ENCODE measurements around the gene CSRNP2.

DNA sequence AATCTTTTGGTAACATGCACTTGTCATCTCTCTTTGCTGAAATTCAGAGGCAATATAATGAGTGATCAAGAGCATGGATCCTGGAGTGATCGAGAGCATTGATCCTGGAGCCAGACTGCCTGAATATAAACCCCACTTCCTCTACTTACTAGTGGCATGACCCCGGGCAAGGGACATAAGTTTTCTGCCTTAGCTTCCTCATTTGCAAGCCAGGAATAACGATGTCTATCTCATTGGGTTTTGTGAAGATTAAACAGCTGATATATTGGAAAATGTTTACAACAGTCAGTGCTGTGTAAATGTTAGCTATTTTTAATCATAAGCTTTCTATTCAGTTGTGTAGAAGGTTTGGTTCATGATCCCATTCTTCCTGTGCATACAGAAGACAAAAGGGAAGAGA, 2.4 kb upstream of the CSRNP2 start:
- TF ChIP-seq, protein P1, sequence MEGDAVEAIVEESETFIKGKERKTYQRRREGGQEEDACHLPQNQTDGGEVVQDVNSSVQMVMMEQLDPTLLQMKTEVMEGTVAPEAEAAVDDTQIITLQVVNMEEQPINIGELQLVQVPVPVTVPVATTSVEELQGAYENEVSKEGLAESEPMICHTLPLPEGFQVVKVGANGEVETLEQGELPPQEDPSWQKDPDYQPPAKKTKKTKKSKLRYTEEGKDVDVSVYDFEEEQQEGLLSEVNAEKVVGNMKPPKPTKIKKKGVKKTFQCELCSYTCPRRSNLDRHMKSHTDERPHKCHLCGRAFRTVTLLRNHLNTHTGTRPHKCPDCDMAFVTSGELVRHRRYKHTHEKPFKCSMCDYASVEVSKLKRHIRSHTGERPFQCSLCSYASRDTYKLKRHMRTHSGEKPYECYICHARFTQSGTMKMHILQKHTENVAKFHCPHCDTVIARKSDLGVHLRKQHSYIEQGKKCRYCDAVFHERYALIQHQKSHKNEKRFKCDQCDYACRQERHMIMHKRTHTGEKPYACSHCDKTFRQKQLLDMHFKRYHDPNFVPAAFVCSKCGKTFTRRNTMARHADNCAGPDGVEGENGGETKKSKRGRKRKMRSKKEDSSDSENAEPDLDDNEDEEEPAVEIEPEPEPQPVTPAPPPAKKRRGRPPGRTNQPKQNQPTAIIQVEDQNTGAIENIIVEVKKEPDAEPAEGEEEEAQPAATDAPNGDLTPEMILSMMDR (IDR thresholded peaks at IDR 0.05): no peak
- no peak for TF ChIP-seq ZFX (IDR thresholded peaks at IDR 0.05; ENCODE audit: borderline replicate concordance)

Measured in 22Rv1 (cell line).